A549 (cell line): ENCODE results near the gene FAM83G. TPM values are rescaled to one million over a fixed set of nuclear protein-coding genes. Genes with fewer than 3 reads are reported as not detected.

Source experiments
- ATAC-seq, 2 experiments: fragments of 200-7000 bp in 1 of 2; fragments of >200 bp in 1 of 2; cut with Nextera tagmentation in 1 of 2; cut with Tn5 transposase in 1 of 2; 3 replicates each; pipeline versions ENCODE4 v1.8.0 to v1.9.1; 2018 to 2020; ENCODE audit warnings: mild to moderate bottlenecking in 1 of 2, moderate library complexity in 1 of 2
- CTCF ChIA-PET: fragments of 300-600 bp; sonication (Branson Sonifier 250); formaldehyde crosslinking; extraction: SDS; loops from one replicate; lab custom pipeline; 2021; ENCODE audit warnings: antibody characterized with exemption, inconsistent platforms; lab: Yijun Ruan, JAX
- POLR2A ChIA-PET: fragments of 350-600 bp; formaldehyde crosslinking; extraction: SDS; loops from one replicate; lab custom pipeline; 2021; ENCODE audit warnings: antibody characterized with exemption, inconsistent platforms; lab: Yijun Ruan, JAX
- DNase-seq, 2 experiments: peaks; one replicate each; pipeline versions ENCODE4 v3.0.0 to v3.0.0-alpha.2; 2011 to 2016; ENCODE audit warnings: low read depth in 1 of 2, low spot score in 1 of 2
- FAIRE-seq: peaks from 2 replicates; lab custom pipeline; 2011; peaks lifted over from hg19 to GRCh38; lab: Jason Lieb, UNC
- H3K27ac ChIP-seq, 2 experiments: fragments of >200 bp; sonication (Bioruptor Twin); formaldehyde crosslinking; 3 replicates each; pipeline ENCODE4 v1.5.1; 2016 to 2017
- H3K4me1 ChIP-seq: fragments of >200 bp; sonication (Bioruptor Twin); formaldehyde crosslinking; 3 replicates; pipeline ENCODE4 v1.6.1; 2016
- H3K4me2 ChIP-seq: fragments of >200 bp; sonication (Bioruptor Twin); formaldehyde crosslinking; 3 replicates; pipeline ENCODE4 v1.6.1; 2016
- H3K4me3 ChIP-seq: fragments of >200 bp; sonication (Bioruptor Twin); formaldehyde crosslinking; 3 replicates; pipeline ENCODE4 v1.5.1; 2016
- H3K9me3 ChIP-seq: fragments of >200 bp; sonication (Bioruptor Twin); formaldehyde crosslinking; 3 replicates; pipeline ENCODE4 v1.6.1; 2016
- BCL3 ChIP-seq: fragments of >200 bp; sonication (Bioruptor Twin); formaldehyde crosslinking; IDR thresholded peaks from 3 replicates; pipeline ENCODE4 v1.6.1; 2016
- CBX2 ChIP-seq: fragments of 200-600 bp; sonication (generic); IDR thresholded peaks from 2 replicates; pipeline ENCODE4 v1.6.1; 2016; ENCODE audit warnings: low read depth, mild to moderate bottlenecking, borderline replicate concordance
- CBX8 ChIP-seq: fragments of 200-600 bp; sonication (generic); IDR thresholded peaks from 2 replicates; pipeline ENCODE4 v1.6.1; 2016
- CEBPB ChIP-seq, 2 experiments: fragments of >200 bp in 1 of 2; sonication (Bioruptor Twin) in 1 of 2; formaldehyde crosslinking in 1 of 2; IDR thresholded peaks; 2 replicates each; pipeline ENCODE4 v1.6.1; 2012 to 2016
- CHD4 ChIP-seq: fragments of 200-600 bp; sonication (generic); IDR thresholded peaks from 2 replicates; pipeline ENCODE4 v1.6.1; 2016; ENCODE audit warnings: antibody characterized with exemption, mild to moderate bottlenecking, borderline replicate concordance
- ELK1 ChIP-seq: fragments of 150-350 bp; IDR thresholded peaks from 2 replicates; pipeline ENCODE4 v1.6.1; 2014; ENCODE audit warnings: low read depth, mild to moderate bottlenecking, low read length
- EP300 ChIP-seq, 2 experiments: fragments of >200 bp; sonication (Bioruptor Twin); formaldehyde crosslinking; IDR thresholded peaks; 2 replicates in 1 of 2; 3 replicates in 1 of 2; pipeline ENCODE4 v1.6.1; 2016 to 2017
- FOSB ChIP-seq: fragments of 250-450 bp; sonication (Bioruptor Pico); IDR thresholded peaks from 2 replicates; pipeline ENCODE4 v1.5.0; 2020; ENCODE audit warnings: mild to moderate bottlenecking, moderate library complexity
- FOXS1 ChIP-seq: fragments of 250-450 bp; sonication (Bioruptor Pico); IDR thresholded peaks from 2 replicates; pipeline ENCODE4 v1.5.0; 2020; ENCODE audit warnings: mild to moderate bottlenecking, moderate library complexity
- HDAC2 ChIP-seq: fragments of 200-600 bp; sonication (generic); IDR thresholded peaks from 2 replicates; pipeline ENCODE4 v1.6.1; 2016
- HMGXB4 ChIP-seq: fragments of 250-450 bp; sonication (Bioruptor Pico); IDR thresholded peaks from 2 replicates; pipeline ENCODE4 v1.5.0; 2021; ENCODE audit warnings: mild to moderate bottlenecking, moderate library complexity, borderline replicate concordance
- HOXB5 ChIP-seq: fragments of 250-450 bp; sonication (Bioruptor Pico); IDR thresholded peaks from 2 replicates; pipeline ENCODE4 v1.5.0; 2020; ENCODE audit warnings: mild to moderate bottlenecking, moderate library complexity
- KDM1A ChIP-seq: fragments of 200-600 bp; sonication (generic); IDR thresholded peaks from 2 replicates; pipeline ENCODE4 v1.6.1; 2016; ENCODE audit warnings: low read depth, mild to moderate bottlenecking
- KDM5A ChIP-seq: fragments of 200-600 bp; sonication (generic); IDR thresholded peaks from 2 replicates; pipeline ENCODE4 v1.6.1; 2016; ENCODE audit warnings: antibody characterized with exemption, mild to moderate bottlenecking
- MAFK ChIP-seq: fragments of 450-650 bp; IDR thresholded peaks from 2 replicates; pipeline ENCODE4 v1.6.1; 2014; ENCODE audit not compliant: partially characterized antibody
- NR3C1 ChIP-seq: fragments of >200 bp; sonication (Bioruptor Twin); formaldehyde crosslinking; IDR thresholded peaks from 3 replicates; pipeline ENCODE4 v1.6.1; 2017
- POLR2AphosphoS2 ChIP-seq: conservative IDR thresholded peaks from 2 replicates; pipeline ENCODE4 v1.6.1; 2012; ENCODE audit warnings: low read length, improper control_type of control experiment, inconsistent platforms
- RARB ChIP-seq: fragments of 250-450 bp; sonication (Bioruptor Pico); IDR thresholded peaks from 2 replicates; pipeline ENCODE4 v1.8.0; 2021; ENCODE audit warnings: mild to moderate bottlenecking, moderate library complexity
- RNF2 ChIP-seq: fragments of 200-600 bp; sonication (generic); IDR thresholded peaks from 2 replicates; pipeline ENCODE4 v1.6.1; 2016; ENCODE audit warnings: low read depth, mild to moderate bottlenecking, antibody characterized with exemption, moderate library complexity, borderline replicate concordance
- SMC3 ChIP-seq: fragments of >200 bp; sonication (Bioruptor Twin); formaldehyde crosslinking; IDR thresholded peaks from 3 replicates; pipeline ENCODE4 v1.6.1; 2018; ENCODE audit warnings: inconsistent platforms
- TFCP2L1 ChIP-seq: fragments of 250-450 bp; sonication (Bioruptor Pico); IDR thresholded peaks from 2 replicates; pipeline ENCODE4 v1.5.0; 2021; ENCODE audit warnings: mild to moderate bottlenecking
- ZNF302 ChIP-seq: fragments of 250-450 bp; sonication (Bioruptor Pico); IDR thresholded peaks from 2 replicates; pipeline ENCODE4 v1.9.0; 2021; ENCODE audit warnings: inconsistent platforms, mild to moderate bottlenecking, moderate library complexity
- WGBS: methylation state at CpG from one replicate; pipeline ENCODE4 v1.1.6; 2017; ENCODE audit errors: missing lambda C conversion rate; 5-methylcytosine and 5-hydroxymethylcytosine counted together
- polyA plus RNA-seq, 4 experiments: library from polyadenylated mRNA; depleted of rRNA in 3 of 4; stranded (reverse); fragments of >200 nt; fragmentation: RNase III in 1 of 4; extraction: RNeasy Plus Mini Kit Qiagen cat#74134 plus additional on column Dnase treatment in 1 of 4; gene quantifications; 2 replicates in 3 of 4; 3 replicates in 1 of 4; pipeline ENCODE4 v1.2.3, GENCODE V29; 2011 to 2017
- TF ChIP-seq, protein P1 (sequence below): IDR thresholded peaks from 2 replicates; pipeline ENCODE4 v1.6.1; 2012
- TF ChIP-seq, protein P2 (sequence below): fragments of >200 bp; sonication (Bioruptor Twin); formaldehyde crosslinking; IDR thresholded peaks from 2 replicates; pipeline ENCODE4 v1.6.1; 2016

FAM83G gene
- polyA plus RNA-seq, 2 of the 4 experiments (the other 2 are of a cell fraction) = 11.0 to 22.0 TPM

GRCh38 chr17:18964550-18964949 lies 40.0 kb downstream of the FAM83G start:
- POLR2A ChIA-PET = no interaction called here
- TF ChIP-seq, protein P1, sequence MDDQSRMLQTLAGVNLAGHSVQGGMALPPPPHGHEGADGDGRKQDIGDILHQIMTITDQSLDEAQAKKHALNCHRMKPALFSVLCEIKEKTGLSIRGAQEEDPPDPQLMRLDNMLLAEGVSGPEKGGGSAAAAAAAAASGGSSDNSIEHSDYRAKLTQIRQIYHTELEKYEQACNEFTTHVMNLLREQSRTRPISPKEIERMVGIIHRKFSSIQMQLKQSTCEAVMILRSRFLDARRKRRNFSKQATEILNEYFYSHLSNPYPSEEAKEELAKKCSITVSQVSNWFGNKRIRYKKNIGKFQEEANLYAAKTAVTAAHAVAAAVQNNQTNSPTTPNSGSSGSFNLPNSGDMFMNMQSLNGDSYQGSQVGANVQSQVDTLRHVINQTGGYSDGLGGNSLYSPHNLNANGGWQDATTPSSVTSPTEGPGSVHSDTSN = no peak
- TF ChIP-seq KDM5A (no peak), SMC3 (no peak), NR3C1 (no peak), ZNF302 (CRISPR knock-in tag) (no peak), CBX8 (no peak), BCL3 (no peak), POLR2AphosphoS2 (no peak), MAFK (no peak), HDAC2 (no peak), CBX2 (no peak), CHD4 (no peak), FOSB (CRISPR knock-in tag) (no peak), KDM1A (no peak), RARB (CRISPR knock-in tag) (no peak), HMGXB4 (CRISPR knock-in tag) (no peak)
- TF ChIP-seq, all 56 proteins: peak for 0
- no peak for DNase-seq
- Histone ChIP-seq H3K9me3 (no peaks in the 10 kb centered on the region), H3K4me3 (no peak overlapping the region), H3K27ac (peak overlapping the region in 1 of 2 experiments; percentile 86; a peak in 4 of 6 replicates), H3K4me2 (no peak overlapping the region), H3K4me1 (peaks cover 58% of the 10 kb centered on the region)
- ATAC-seq = no peak
- no peak for FAIRE-seq
- CTCF ChIA-PET = interaction anchor here (1.3 to 8.8 kb wide), 3 partner anchors 12 to 48 kb away, joined by 6 to 215 read pairs (median 110); partner anchors contain the start of gene SLC5A10
- 89% methylated on average over 9 of the region's 9 CpGs for WGBS

DNA sequence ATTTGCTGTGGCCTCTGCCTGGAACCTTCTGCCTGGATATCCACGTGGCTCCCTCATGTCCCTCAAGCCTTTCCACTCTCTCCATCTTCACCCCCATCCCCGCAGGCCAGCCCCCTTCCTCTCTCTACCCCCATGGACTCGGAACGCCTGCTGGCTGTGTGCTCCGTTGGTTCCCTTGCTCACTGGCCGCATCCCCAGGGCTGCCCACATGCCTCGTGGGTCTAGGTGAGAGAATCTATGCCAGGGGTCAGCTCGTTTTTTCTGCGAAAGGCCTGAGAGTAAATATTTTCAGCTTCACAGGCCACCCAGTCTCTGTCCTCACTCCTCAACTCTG lies 40.6 kb downstream of the FAM83G start:
- DNase-seq (no peak), ATAC-seq (no peak), FAIRE-seq (no peak)
- Histone ChIP-seq H3K9me3 (no peaks in the 10 kb centered on the region), H3K4me3 (no peak overlapping the region), H3K4me1 (peaks cover 52% of the 10 kb centered on the region), H3K27ac (peak overlapping the region in 1 of 2 experiments; percentile 86; a peak in 4 of 6 replicates), H3K4me2 (no peak overlapping the region)
- 82% methylated on average over 9 of the region's 9 CpGs for WGBS
- POLR2A ChIA-PET = no interaction called here
- TF ChIP-seq FOXS1 = no peak
- TF ChIP-seq, protein P1 = no peak
- TF ChIP-seq CBX2 = no peak
- no peak for TF ChIP-seq EP300 (IDR thresholded peaks at IDR 0.05)
- TF ChIP-seq TFCP2L1 = no peak
- TF ChIP-seq, protein P2, sequence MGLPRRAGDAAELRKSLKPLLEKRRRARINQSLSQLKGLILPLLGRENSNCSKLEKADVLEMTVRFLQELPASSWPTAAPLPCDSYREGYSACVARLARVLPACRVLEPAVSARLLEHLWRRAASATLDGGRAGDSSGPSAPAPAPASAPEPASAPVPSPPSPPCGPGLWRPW = no peak
- TF ChIP-seq RNF2 = no peak
- TF ChIP-seq HOXB5 (CRISPR knock-in tag) = no peak
- TF ChIP-seq POLR2AphosphoS2 = no peak
- TF ChIP-seq KDM1A = no peak
- no peak for TF ChIP-seq CEBPB (IDR thresholded peaks at IDR 0.05)
- TF ChIP-seq ELK1 = no peak
- CTCF ChIA-PET = interaction anchor here (1.3 to 8.8 kb wide), 3 partner anchors 12 to 49 kb away, joined by 6 to 215 read pairs (median 110); partner anchors contain the start of gene SLC5A10
